A549 (cell line): ENCODE results near the gene MAVS. TPM values are rescaled to one million over a fixed set of nuclear protein-coding genes. Genes with fewer than 3 reads are reported as not detected.

Experiments used
- ATAC-seq, 2 experiments: fragments of 200-7000 bp in 1 of 2; fragments of >200 bp in 1 of 2; cut with Nextera tagmentation in 1 of 2; cut with Tn5 transposase in 1 of 2; 3 replicates each; pipeline versions ENCODE4 v1.8.0 to v1.9.1; 2018 to 2020; ENCODE audit warnings: mild to moderate bottlenecking in 1 of 2, moderate library complexity in 1 of 2
- CTCF ChIA-PET: fragments of 300-600 bp; sonication (Branson Sonifier 250); formaldehyde crosslinking; extraction: SDS; loops from one replicate; lab custom pipeline; 2021; ENCODE audit warnings: antibody characterized with exemption, inconsistent platforms; lab: Yijun Ruan, JAX
- POLR2A ChIA-PET: fragments of 350-600 bp; formaldehyde crosslinking; extraction: SDS; loops from one replicate; lab custom pipeline; 2021; ENCODE audit warnings: antibody characterized with exemption, inconsistent platforms; lab: Yijun Ruan, JAX
- DNase-seq, 2 experiments: peaks; one replicate each; pipeline versions ENCODE4 v3.0.0 to v3.0.0-alpha.2; 2011 to 2016; ENCODE audit warnings: low read depth in 1 of 2, low spot score in 1 of 2
- FAIRE-seq: peaks from 2 replicates; lab custom pipeline; 2011; peaks lifted over from hg19 to GRCh38; lab: Jason Lieb, UNC
- H3K27ac ChIP-seq, 2 experiments: fragments of >200 bp; sonication (Bioruptor Twin); formaldehyde crosslinking; 3 replicates each; pipeline ENCODE4 v1.5.1; 2016 to 2017
- H3K4me1 ChIP-seq: fragments of >200 bp; sonication (Bioruptor Twin); formaldehyde crosslinking; 3 replicates; pipeline ENCODE4 v1.6.1; 2016
- H3K4me2 ChIP-seq: fragments of >200 bp; sonication (Bioruptor Twin); formaldehyde crosslinking; 3 replicates; pipeline ENCODE4 v1.6.1; 2016
- H3K4me3 ChIP-seq: fragments of >200 bp; sonication (Bioruptor Twin); formaldehyde crosslinking; 3 replicates; pipeline ENCODE4 v1.5.1; 2016
- H3K9me3 ChIP-seq: fragments of >200 bp; sonication (Bioruptor Twin); formaldehyde crosslinking; 3 replicates; pipeline ENCODE4 v1.6.1; 2016
- ATOH8 ChIP-seq: fragments of 250-450 bp; sonication (Bioruptor Pico); IDR thresholded peaks from 2 replicates; pipeline ENCODE4 v1.5.0; 2020; ENCODE audit warnings: low read depth, mild to moderate bottlenecking, moderate library complexity
- BCL3 ChIP-seq: fragments of >200 bp; sonication (Bioruptor Twin); formaldehyde crosslinking; IDR thresholded peaks from 3 replicates; pipeline ENCODE4 v1.6.1; 2016
- BHLHE40 ChIP-seq: IDR thresholded peaks from 2 replicates; pipeline ENCODE4 v1.6.1; 2012; ENCODE audit warnings: low read depth, low read length, inconsistent platforms
- CBX2 ChIP-seq: fragments of 200-600 bp; sonication (generic); IDR thresholded peaks from 2 replicates; pipeline ENCODE4 v1.6.1; 2016; ENCODE audit warnings: low read depth, mild to moderate bottlenecking, borderline replicate concordance
- CBX8 ChIP-seq: fragments of 200-600 bp; sonication (generic); IDR thresholded peaks from 2 replicates; pipeline ENCODE4 v1.6.1; 2016
- CHD2 ChIP-seq: fragments of 150-350 bp; IDR thresholded peaks from 2 replicates; pipeline ENCODE4 v1.6.1; 2014; ENCODE audit warnings: low read length; ENCODE audit not compliant: partially characterized antibody
- E2F6 ChIP-seq: IDR thresholded peaks from 2 replicates; pipeline ENCODE4 v1.6.1; 2012; ENCODE audit warnings: low read depth, borderline replicate concordance
- EHMT2 ChIP-seq: fragments of 200-600 bp; sonication (generic); IDR thresholded peaks from 2 replicates; pipeline ENCODE4 v1.6.1; 2016; ENCODE audit warnings: antibody characterized with exemption, low read depth, mild to moderate bottlenecking, moderate library complexity
- ELK1 ChIP-seq: fragments of 150-350 bp; IDR thresholded peaks from 2 replicates; pipeline ENCODE4 v1.6.1; 2014; ENCODE audit warnings: low read depth, mild to moderate bottlenecking, low read length
- EP300 ChIP-seq, 2 experiments: fragments of >200 bp; sonication (Bioruptor Twin); formaldehyde crosslinking; IDR thresholded peaks; 2 replicates in 1 of 2; 3 replicates in 1 of 2; pipeline ENCODE4 v1.6.1; 2016 to 2017
- ESRRA ChIP-seq: fragments of 150-350 bp; IDR thresholded peaks from 2 replicates; pipeline ENCODE4 v1.6.1; 2014; ENCODE audit warnings: mild to moderate bottlenecking, low read length, borderline replicate concordance
- FOXS1 ChIP-seq: fragments of 250-450 bp; sonication (Bioruptor Pico); IDR thresholded peaks from 2 replicates; pipeline ENCODE4 v1.5.0; 2020; ENCODE audit warnings: mild to moderate bottlenecking, moderate library complexity
- GATA3 ChIP-seq: IDR thresholded peaks from 2 replicates; pipeline ENCODE4 v1.6.1; 2012; ENCODE audit warnings: borderline replicate concordance
- HES2 ChIP-seq: fragments of >200 bp; sonication (Bioruptor Twin); formaldehyde crosslinking; IDR thresholded peaks from 2 replicates; pipeline ENCODE4 v1.6.1; 2016
- HEYL ChIP-seq: fragments of 250-450 bp; sonication (Bioruptor Pico); IDR thresholded peaks from 2 replicates; pipeline ENCODE4 v1.8.0; 2021; ENCODE audit warnings: mild to moderate bottlenecking, moderate library complexity
- HOXA7 ChIP-seq: fragments of 250-450 bp; sonication (Bioruptor Pico); IDR thresholded peaks from 2 replicates; pipeline ENCODE4 v1.5.0; 2020; ENCODE audit warnings: mild to moderate bottlenecking, moderate library complexity
- JUN ChIP-seq, 2 experiments: fragments of >200 bp; sonication (Bioruptor Twin); formaldehyde crosslinking; IDR thresholded peaks; 2 replicates in 1 of 2; 3 replicates in 1 of 2; pipeline ENCODE4 v1.6.1; 2016 to 2017
- JUNB ChIP-seq: fragments of >200 bp; sonication (Bioruptor Twin); formaldehyde crosslinking; IDR thresholded peaks from 2 replicates; pipeline ENCODE4 v1.6.1; 2016
- MAFK ChIP-seq: fragments of 450-650 bp; IDR thresholded peaks from 2 replicates; pipeline ENCODE4 v1.6.1; 2014; ENCODE audit not compliant: partially characterized antibody
- MAX ChIP-seq: IDR thresholded peaks from 2 replicates; pipeline ENCODE4 v1.6.1; 2012
- MAZ ChIP-seq: fragments of 150-350 bp; IDR thresholded peaks from 2 replicates; pipeline ENCODE4 v1.6.1; 2014; ENCODE audit warnings: antibody characterized with exemption, low read depth, low read length, borderline replicate concordance
- PHF8 ChIP-seq: fragments of 200-600 bp; sonication (generic); IDR thresholded peaks from 2 replicates; pipeline ENCODE4 v1.6.1; 2016; ENCODE audit warnings: low read depth, mild to moderate bottlenecking, antibody characterized with exemption, moderate library complexity, borderline replicate concordance
- POLR2A ChIP-seq: IDR thresholded peaks from 2 replicates; pipeline ENCODE4 v1.6.1; 2012; ENCODE audit warnings: mild to moderate bottlenecking, low read length
- RCOR1 ChIP-seq: fragments of 150-350 bp; IDR thresholded peaks from 2 replicates; pipeline ENCODE4 v1.6.1; 2014; ENCODE audit warnings: antibody characterized with exemption, low read length, low read depth
- RFX5 ChIP-seq: fragments of 450-650 bp; IDR thresholded peaks from 2 replicates; pipeline ENCODE4 v1.7.1; 2014; ENCODE audit warnings: antibody characterized with exemption, mild to moderate bottlenecking, moderate library complexity
- RNF2 ChIP-seq: fragments of 200-600 bp; sonication (generic); IDR thresholded peaks from 2 replicates; pipeline ENCODE4 v1.6.1; 2016; ENCODE audit warnings: low read depth, mild to moderate bottlenecking, antibody characterized with exemption, moderate library complexity, borderline replicate concordance
- SMC3 ChIP-seq: fragments of >200 bp; sonication (Bioruptor Twin); formaldehyde crosslinking; IDR thresholded peaks from 3 replicates; pipeline ENCODE4 v1.6.1; 2018; ENCODE audit warnings: inconsistent platforms
- SREBF2 ChIP-seq: fragments of 450-650 bp; IDR thresholded peaks from 2 replicates; pipeline ENCODE4 v1.6.1; 2014; ENCODE audit warnings: mild to moderate bottlenecking, moderate library complexity
- TFCP2L1 ChIP-seq: fragments of 250-450 bp; sonication (Bioruptor Pico); IDR thresholded peaks from 2 replicates; pipeline ENCODE4 v1.5.0; 2021; ENCODE audit warnings: mild to moderate bottlenecking
- TP53 ChIP-seq: fragments of 250-450 bp; sonication (Bioruptor Pico); IDR thresholded peaks from 2 replicates; pipeline ENCODE4 v1.5.0; 2021; ENCODE audit warnings: mild to moderate bottlenecking, moderate library complexity
- USF2 ChIP-seq: fragments of 450-650 bp; IDR thresholded peaks from 2 replicates; pipeline ENCODE4 v1.6.1; 2014; ENCODE audit warnings: antibody characterized with exemption
- ZFP36 ChIP-seq: fragments of 450-650 bp; IDR thresholded peaks from 2 replicates; pipeline ENCODE4 v1.6.1; 2014; ENCODE audit warnings: borderline replicate concordance; ENCODE audit not compliant: partially characterized antibody
- WGBS: methylation state at CpG from one replicate; pipeline ENCODE4 v1.1.6; 2017; ENCODE audit errors: missing lambda C conversion rate; 5-methylcytosine and 5-hydroxymethylcytosine counted together
- polyA plus RNA-seq, 4 experiments: library from polyadenylated mRNA; depleted of rRNA in 3 of 4; stranded (reverse); fragments of >200 nt; fragmentation: RNase III in 1 of 4; extraction: RNeasy Plus Mini Kit Qiagen cat#74134 plus additional on column Dnase treatment in 1 of 4; gene quantifications; 2 replicates in 3 of 4; 3 replicates in 1 of 4; pipeline ENCODE4 v1.2.3, GENCODE V29; 2011 to 2017

Gene MAVS
- polyA plus RNA-seq, 2 of the 4 experiments (the other 2 are of a cell fraction) = 18.9 to 31.0 TPM

- FAIRE-seq = no peak
- H3K4me2 ChIP-seq = no peak overlapping the region
- no peak for DNase-seq
- no peak for ATAC-seq
- POLR2A ChIA-PET = no interaction called here
- no peaks in the 10 kb centered on the region for H3K9me3 ChIP-seq
- no peak overlapping the region for H3K27ac ChIP-seq
- CTCF ChIA-PET = interaction anchor here (1.1 to 2.5 kb wide), 2 partner anchors 10 to 295 kb away, joined by 3 to 8 read pairs; no protein-coding TSS in a partner anchor
- WGBS = 90% methylated on average over 5 of the region's 5 CpGs
- peaks cover 61% of the 10 kb centered on the region for H3K4me1 ChIP-seq
- TF ChIP-seq BCL3 = no peak
- no peak for TF ChIP-seq HEYL (CRISPR knock-in tag)
- no peak for TF ChIP-seq SMC3
- TF ChIP-seq HES2 = no peak
- no peak for TF ChIP-seq RNF2
- TF ChIP-seq RFX5 = no peak
- TF ChIP-seq CHD2 = no peak
- TF ChIP-seq GATA3 = no peak
- TF ChIP-seq BHLHE40 = no peak
- TF ChIP-seq TP53 = no peak
- TF ChIP-seq EHMT2 = no peak
- TF ChIP-seq E2F6 = no peak
- TF ChIP-seq CBX8 = no peak
- no peak for TF ChIP-seq ELK1
- no peak for TF ChIP-seq POLR2A
- TF ChIP-seq HOXA7 (CRISPR knock-in tag) = no peak
- no peak for TF ChIP-seq ATOH8 (CRISPR knock-in tag)
- no peak for TF ChIP-seq MAZ
- no peak for TF ChIP-seq FOXS1 (CRISPR knock-in tag)
- no peak overlapping the region for H3K4me3 ChIP-seq
Measured at GRCh38 chr20:3902446-3902845, 55.8 kb downstream of the MAVS start.

- Histone ChIP-seq H3K9me3 (no peaks in the 10 kb centered on the region), H3K27ac (no peak overlapping the region), H3K4me3 (no peak overlapping the region), H3K4me1 (peaks cover 45% of the 10 kb centered on the region), H3K4me2 (no peak overlapping the region)
- ChIA-PET POLR2A (no interaction called here), CTCF (interaction anchor here (1.9 kb wide), 1 partner anchor 12 kb away, joined by 4 read pairs; no protein-coding TSS in a partner anchor)
- DNase-seq (no peak), ATAC-seq (no peak), FAIRE-seq (no peak)
- TF ChIP-seq JUNB (no peak), TP53 (no peak), RCOR1 (no peak), MAX (no peak)
- 82% methylated on average over 2 of the region's 2 CpGs for WGBS
Measured at GRCh38 chr20:3904224-3904623, 57.6 kb downstream of the MAVS start.

GRCh38 chr20:3904857-3905256 lies 58.2 kb downstream of the MAVS start:
- DNase-seq = no peak
- Histone ChIP-seq H3K4me1 (peaks cover 39% of the 10 kb centered on the region), H3K9me3 (no peaks in the 10 kb centered on the region), H3K4me3 (no peak overlapping the region), H3K27ac (no peak overlapping the region), H3K4me2 (no peak overlapping the region)
- POLR2A ChIA-PET = no interaction called here
- 82% methylated on average over 5 of the region's 5 CpGs for WGBS
- CTCF ChIA-PET = interaction anchor here (0.6 to 1.9 kb wide), 2 partner anchors 12 to 107 kb away, joined by 3 to 4 read pairs; no protein-coding TSS in a partner anchor
- ATAC-seq = peak in 1 of 2 experiments; percentile 15; a peak in 2 of 6 replicates
- FAIRE-seq = no peak
- TF ChIP-seq SREBF2 (no peak), USF2 (no peak), CBX2 (no peak), MAX (no peak), ESRRA (no peak), MAZ (no peak), MAFK (no peak), FOXS1 (CRISPR knock-in tag) (no peak), PHF8 (no peak), EP300 (IDR thresholded peaks at IDR 0.05) (no peak), ZFP36 (no peak), TFCP2L1 (CRISPR knock-in tag) (no peak), JUN (IDR thresholded peaks at IDR 0.05) (no peak)
